Activated T-cell treated with anti-CD3 and anti-CD28 coated beads for 1 hour (primary cell): ENCODE results near the gene GPR153.
"Not testable (repeated sequence)": the region's sequence is repeated elsewhere in the genome, so short reads cannot be mapped to it uniquely, and the experiment has no call there.

ENCODE experiments used
- DNase-seq: peaks from one replicate; pipeline ENCODE4 v3.0.0-alpha.2; 2020; ENCODE audit warnings: low read depth

GPR153 gene

GRCh38 chr1:6260961-6261614 is at the start of gene GPR153:
TSS of gene GPR153 (minus strand) at chr1:6261098. CDS start at chr1:6254905, 6,193 bp downstream.
- DNase-seq: peak; percentile 32

- no peak for DNase-seq
Measured at GRCh38 chr1:6310116-6310848, 49.4 kb upstream of the GPR153 start.

- no peak for DNase-seq
Measured at GRCh38 chr1:6309564-6309963, 48.7 kb upstream of the GPR153 start.

- DNase-seq: no peak
Measured at GRCh38 chr1:6308449-6308848, 47.6 kb upstream of the GPR153 start.

GRCh38 chr1:6307682-6308081 is 46.8 kb upstream of the GPR153 start:
- not testable (repeated sequence) for DNase-seq

DNA sequence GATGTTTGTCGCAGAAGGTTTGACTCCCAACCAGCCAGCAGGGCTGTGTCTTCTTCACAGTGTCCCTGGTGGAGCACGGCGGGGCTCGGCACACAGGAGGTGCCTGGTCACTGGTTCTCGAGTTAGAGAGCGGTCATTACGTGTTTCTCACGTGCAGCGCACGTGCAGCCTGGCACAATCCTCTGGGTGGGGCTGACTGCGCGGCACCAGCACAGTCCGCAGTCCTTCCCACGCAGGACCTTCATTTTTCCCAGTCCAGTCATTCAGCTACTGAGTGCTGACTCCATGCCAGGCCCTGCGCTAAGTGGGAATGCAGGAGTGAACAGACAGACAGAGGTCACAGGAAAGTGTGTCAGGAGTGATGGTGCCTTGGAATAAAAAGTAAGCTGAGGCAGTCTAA is 46.2 kb upstream of the GPR153 start:
- no peak for DNase-seq

- DNase-seq: no peak
Measured at GRCh38 chr1:6303397-6304012, 42.6 kb upstream of the GPR153 start.

DNA sequence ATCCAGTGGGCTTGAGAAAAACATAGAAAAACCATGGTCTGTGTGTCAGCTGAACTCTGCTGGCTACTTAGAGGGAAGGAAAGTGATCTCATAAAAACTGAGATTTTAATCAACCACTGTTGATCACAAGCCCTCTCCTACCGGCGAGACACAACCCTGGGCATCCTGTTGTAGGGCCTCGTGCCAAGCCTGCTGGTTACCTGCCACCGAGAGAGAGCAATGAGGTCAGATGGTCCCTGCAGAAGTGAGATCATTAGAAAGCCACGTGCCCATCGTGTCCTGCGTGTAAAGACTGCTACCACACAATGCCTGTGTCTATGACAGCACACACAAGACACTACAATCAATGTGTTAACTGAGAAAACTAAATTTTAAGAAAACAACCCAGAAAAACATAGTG is 41.7 kb upstream of the GPR153 start:
- DNase-seq: no peak

- no peak for DNase-seq
Measured at GRCh38 chr1:6301526-6301925, 40.6 kb upstream of the GPR153 start.

DNA sequence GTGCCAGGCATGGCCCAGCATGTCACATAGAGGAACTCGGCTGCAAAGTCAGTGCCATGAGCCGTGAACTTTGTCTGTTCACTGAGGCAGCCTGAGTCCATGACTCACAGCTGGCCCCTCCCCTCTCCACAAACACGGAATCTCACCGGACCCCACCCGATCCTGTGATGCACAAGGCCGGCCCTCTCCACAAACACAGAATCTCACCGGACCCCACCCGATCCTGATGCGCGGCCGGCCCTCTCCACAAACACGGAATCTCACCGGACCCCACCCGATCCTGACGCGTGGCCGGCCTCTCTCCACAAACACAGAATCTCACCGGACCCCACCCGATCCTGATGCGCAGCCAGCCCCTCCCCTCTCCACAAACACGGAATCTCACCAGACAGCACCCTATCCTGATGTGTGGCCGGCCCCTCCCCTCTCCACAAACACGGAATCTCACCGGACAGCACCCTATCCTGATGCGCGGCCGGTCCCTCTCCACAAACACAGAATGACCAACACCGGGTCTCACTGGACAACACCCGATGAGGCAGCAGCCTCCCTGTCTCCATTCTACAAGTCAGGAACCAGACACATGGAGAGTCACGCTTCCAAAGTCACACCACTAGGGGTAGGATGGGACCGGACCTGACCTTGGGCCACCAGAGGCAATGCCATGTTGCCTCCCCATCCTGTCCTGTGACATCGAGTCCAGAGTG is 39.6 kb upstream of the GPR153 start:
- no peak for DNase-seq

GRCh38 chr1:6299557-6300165 is 38.8 kb upstream of the GPR153 start:
- no peak for DNase-seq

DNA sequence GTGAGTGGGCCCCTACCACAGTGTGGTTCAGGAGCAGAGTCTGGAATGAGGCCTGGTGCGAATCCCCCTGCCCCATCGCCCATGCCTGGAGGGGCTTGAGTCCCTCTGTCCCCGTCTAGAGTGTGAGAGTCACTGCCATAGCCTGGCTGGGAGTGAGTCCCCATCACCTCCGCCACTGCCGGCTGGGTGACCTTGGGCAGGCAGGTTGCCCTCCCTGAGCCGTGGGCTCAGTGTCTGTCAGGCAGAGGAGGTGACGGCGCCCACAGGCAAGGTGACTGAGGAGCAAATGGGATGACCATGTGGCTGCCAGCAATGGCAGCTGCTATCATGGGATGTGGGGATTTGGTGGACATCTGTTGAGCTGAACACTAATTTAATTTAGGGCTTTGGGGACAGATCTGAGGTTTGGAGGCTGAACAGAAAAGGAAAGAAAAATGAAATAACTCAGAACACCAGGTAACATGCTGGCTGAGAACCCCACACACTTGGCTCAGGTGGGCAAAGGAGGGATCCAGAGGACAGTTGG is 38.1 kb upstream of the GPR153 start:
- no peak for DNase-seq

DNA sequence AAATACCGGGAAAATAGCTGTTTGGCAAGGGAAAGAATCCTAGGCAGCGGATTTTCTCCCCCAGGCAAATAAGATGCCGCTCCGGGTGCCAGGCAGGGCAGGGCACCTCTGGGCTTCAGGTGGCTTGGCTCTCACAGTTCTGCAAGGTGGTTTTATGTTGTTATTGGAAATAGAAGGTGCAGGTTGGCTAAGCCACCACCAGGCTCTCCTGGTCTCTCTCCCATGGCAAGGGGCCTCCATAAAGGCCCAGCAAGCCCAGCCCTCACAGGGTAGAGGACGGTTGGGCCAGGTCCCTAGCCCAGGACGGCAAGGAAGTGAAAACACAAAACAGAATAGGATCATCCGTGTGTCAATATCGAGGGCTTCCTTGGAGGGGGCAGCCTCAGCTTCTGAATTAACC is 37.6 kb upstream of the GPR153 start:
- DNase-seq: no peak

- DNase-seq: no peak
Measured at GRCh38 chr1:6295910-6296309, 35.0 kb upstream of the GPR153 start.

- no peak for DNase-seq
Measured at GRCh38 chr1:6294890-6295556, 34.1 kb upstream of the GPR153 start.

GRCh38 chr1:6294080-6294889 is 33.4 kb upstream of the GPR153 start:
- no peak for DNase-seq

DNA sequence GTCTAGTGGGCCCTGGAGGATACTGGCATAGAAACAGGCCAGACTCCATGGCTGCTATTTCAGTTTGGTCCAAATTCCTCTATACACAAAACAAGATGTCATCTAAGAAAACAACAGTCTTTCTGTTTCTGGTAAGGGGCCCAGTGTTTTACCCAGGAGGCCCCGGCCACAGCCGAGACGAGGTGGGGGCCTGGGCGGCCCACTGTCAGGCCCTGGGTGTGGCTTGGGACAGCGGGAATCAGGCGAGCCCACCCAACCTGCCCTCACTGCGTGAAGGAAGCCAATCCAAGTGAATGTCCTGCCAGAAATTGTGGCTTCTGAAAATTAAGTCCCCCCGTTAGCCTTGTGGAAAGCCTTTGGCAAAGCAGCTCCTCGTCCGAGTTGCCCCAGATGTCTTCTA is 31.2 kb upstream of the GPR153 start:
- no peak for DNase-seq

DNA sequence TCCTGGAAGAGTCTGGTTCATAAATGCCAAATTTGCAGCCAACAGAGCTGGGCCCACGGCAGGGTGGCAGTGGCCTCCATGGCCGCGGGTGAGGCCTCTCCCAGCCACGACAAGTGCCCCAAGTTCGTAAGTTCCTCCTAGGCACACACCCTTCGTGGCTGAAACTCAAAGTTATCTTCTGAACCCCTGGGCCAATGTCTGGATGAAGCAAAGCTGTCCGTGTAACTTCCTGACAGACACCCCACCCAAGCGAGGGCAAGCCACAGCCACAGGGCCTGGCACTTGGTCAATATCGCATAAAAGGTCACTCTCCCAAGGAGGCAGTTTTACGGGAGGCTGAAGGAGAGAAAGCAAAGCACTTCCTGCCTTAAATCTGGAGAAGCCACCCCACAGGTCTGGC is 27.8 kb upstream of the GPR153 start:
- no peak for DNase-seq

- no peak for DNase-seq
Measured at GRCh38 chr1:6288026-6288425, 27.1 kb upstream of the GPR153 start.

GRCh38 chr1:6287431-6287886 is 26.6 kb upstream of the GPR153 start:
- DNase-seq: no peak

DNA sequence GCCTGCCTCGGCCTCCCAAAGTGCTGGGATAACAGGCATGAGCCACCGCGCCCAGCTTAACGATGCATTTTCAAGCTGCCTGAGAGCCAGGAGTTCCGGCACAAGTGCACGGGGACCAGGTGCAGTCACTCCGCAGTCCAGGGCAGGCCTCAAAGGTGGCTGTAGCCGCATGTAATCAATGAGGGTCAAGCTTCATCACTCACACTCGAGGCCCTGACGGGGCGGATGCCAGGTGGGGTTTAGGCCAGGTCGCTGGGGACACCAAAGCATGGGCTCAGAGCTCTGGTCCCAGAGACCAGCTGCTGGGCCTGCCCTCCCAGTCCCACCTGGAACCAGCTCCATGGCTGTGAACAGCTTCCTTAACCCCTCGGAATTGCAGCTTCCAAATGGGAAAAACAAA is 26.1 kb upstream of the GPR153 start:
- DNase-seq: no peak
